ENCODE measurements around the gene SLC35F4. TPM values are rescaled to one million over a fixed set of nuclear protein-coding genes. Genes with fewer than 3 reads are reported as not detected.

SLC35F4 gene
- polyA plus RNA-seq, 1 donor from 2014 or later: 21.0 TPM

DNA sequence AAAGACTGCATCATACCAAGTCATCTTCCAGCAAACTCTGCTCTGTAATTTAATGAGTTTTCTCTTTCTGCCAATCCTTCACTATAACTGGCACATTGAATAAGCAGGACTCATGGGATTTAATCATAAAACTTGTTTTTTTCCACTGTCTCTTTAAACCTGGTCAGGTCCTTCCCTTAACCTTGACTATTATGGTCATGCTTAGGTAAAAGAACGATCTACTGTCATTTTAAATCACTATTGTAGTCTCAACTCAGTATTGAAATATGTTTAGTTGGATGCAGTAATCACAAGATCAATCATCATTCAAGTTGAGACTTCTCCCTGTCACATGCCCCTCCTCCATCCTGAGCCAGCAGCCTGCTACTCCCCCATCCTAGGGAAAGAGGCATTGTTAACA lies 56.1 kb downstream of the SLC35F4 start:
- Histone ChIP-seq H3K4me3 (ENCODE audit: low read length) (peak overlapping the region; percentile 19), H3K27me3 (ENCODE audit: insufficient read depth, low read depth, low read length) (no peaks in the 10 kb centered on the region), H3F3A (ENCODE audit: insufficient read depth, low read length, poor library complexity, severe bottlenecking) (no peaks in the 10 kb centered on the region), H3K9me2 (ENCODE audit: insufficient read depth, low read length) (no peaks in the 10 kb centered on the region), H3K9ac (ENCODE audit: low read length) (no peak overlapping the region), H3K9me3 (ENCODE audit: low read length) (no peaks in the 10 kb centered on the region), H4K20me1 (ENCODE audit: insufficient read depth) (no peaks in the 10 kb centered on the region), H3K27ac (ENCODE audit: low read length) (peak overlapping the region; percentile 26), H3K4me2 (ENCODE audit: low read length) (no peak overlapping the region), H3K79me2 (replicated peaks; ENCODE audit: insufficient read depth, low read length) (no peaks in the 10 kb centered on the region), H3K36me3 (ENCODE audit: insufficient read depth, low read length) (no peaks in the 10 kb centered on the region), H2AFZ (ENCODE audit: low read depth, low read length) (no peak overlapping the region)
- TF ChIP-seq SMC3 (conservative IDR thresholded peaks at IDR 0.05; ENCODE audit: poor library complexity): no peak
- no peak for TF ChIP-seq RAD21 (conservative IDR thresholded peaks at IDR 0.05)
- TF ChIP-seq, protein P1, sequence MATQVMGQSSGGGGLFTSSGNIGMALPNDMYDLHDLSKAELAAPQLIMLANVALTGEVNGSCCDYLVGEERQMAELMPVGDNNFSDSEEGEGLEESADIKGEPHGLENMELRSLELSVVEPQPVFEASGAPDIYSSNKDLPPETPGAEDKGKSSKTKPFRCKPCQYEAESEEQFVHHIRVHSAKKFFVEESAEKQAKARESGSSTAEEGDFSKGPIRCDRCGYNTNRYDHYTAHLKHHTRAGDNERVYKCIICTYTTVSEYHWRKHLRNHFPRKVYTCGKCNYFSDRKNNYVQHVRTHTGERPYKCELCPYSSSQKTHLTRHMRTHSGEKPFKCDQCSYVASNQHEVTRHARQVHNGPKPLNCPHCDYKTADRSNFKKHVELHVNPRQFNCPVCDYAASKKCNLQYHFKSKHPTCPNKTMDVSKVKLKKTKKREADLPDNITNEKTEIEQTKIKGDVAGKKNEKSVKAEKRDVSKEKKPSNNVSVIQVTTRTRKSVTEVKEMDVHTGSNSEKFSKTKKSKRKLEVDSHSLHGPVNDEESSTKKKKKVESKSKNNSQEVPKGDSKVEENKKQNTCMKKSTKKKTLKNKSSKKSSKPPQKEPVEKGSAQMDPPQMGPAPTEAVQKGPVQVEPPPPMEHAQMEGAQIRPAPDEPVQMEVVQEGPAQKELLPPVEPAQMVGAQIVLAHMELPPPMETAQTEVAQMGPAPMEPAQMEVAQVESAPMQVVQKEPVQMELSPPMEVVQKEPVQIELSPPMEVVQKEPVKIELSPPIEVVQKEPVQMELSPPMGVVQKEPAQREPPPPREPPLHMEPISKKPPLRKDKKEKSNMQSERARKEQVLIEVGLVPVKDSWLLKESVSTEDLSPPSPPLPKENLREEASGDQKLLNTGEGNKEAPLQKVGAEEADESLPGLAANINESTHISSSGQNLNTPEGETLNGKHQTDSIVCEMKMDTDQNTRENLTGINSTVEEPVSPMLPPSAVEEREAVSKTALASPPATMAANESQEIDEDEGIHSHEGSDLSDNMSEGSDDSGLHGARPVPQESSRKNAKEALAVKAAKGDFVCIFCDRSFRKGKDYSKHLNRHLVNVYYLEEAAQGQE (IDR thresholded peaks at IDR 0.05; ENCODE audit: borderline replicate concordance): no peak
- no peak for TF ChIP-seq EZH2 (IDR thresholded peaks at IDR 0.05; ENCODE audit: borderline replicate concordance, insufficient read depth, low read length, poor library complexity, severe bottlenecking)
- no peak for TF ChIP-seq MXI1 (conservative IDR thresholded peaks at IDR 0.05; ENCODE audit: poor library complexity, severe bottlenecking)
- TF ChIP-seq, protein P2, sequence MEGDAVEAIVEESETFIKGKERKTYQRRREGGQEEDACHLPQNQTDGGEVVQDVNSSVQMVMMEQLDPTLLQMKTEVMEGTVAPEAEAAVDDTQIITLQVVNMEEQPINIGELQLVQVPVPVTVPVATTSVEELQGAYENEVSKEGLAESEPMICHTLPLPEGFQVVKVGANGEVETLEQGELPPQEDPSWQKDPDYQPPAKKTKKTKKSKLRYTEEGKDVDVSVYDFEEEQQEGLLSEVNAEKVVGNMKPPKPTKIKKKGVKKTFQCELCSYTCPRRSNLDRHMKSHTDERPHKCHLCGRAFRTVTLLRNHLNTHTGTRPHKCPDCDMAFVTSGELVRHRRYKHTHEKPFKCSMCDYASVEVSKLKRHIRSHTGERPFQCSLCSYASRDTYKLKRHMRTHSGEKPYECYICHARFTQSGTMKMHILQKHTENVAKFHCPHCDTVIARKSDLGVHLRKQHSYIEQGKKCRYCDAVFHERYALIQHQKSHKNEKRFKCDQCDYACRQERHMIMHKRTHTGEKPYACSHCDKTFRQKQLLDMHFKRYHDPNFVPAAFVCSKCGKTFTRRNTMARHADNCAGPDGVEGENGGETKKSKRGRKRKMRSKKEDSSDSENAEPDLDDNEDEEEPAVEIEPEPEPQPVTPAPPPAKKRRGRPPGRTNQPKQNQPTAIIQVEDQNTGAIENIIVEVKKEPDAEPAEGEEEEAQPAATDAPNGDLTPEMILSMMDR (IDR thresholded peaks at IDR 0.05; ENCODE audit: poor library complexity, severe bottlenecking): no peak
- TF ChIP-seq EP300 (conservative IDR thresholded peaks at IDR 0.05; ENCODE audit: poor library complexity, severe bottlenecking): peak; percentile 78
- TF ChIP-seq TAF1 (IDR thresholded peaks at IDR 0.05; ENCODE audit: low read depth): no peak
- peak; percentile 41 for TF ChIP-seq POLR2AphosphoS5 (IDR thresholded peaks at IDR 0.05)

DNA sequence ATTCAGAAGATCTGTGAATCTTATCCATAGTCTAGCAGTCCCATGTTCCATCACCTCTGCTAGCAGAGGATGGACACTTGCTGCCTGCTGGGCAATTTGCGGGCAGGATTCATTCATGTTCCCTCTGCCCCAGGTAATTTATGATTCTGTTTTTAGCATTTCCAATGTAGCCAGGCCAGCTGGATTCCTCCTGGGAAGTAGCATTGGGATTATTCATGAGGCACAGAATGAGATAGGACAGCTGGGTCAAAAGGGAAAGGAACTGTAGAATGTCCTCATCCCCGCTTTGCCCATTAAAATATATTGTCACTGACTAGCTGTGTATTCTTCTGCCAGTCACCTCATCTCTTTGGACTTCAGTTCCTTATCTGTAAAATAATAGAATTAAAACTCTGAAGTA lies 68.7 kb downstream of the SLC35F4 start:
- no peak overlapping the region for H2AFZ ChIP-seq (ENCODE audit: low read depth, low read length)
- no peaks in the 10 kb centered on the region for H3K36me3 ChIP-seq (ENCODE audit: insufficient read depth, low read length)
- TF ChIP-seq TAF1 (IDR thresholded peaks at IDR 0.05; ENCODE audit: low read depth): no peak
- TF ChIP-seq, protein P1 (IDR thresholded peaks at IDR 0.05; ENCODE audit: borderline replicate concordance): no peak
- TF ChIP-seq EZH2 (IDR thresholded peaks at IDR 0.05; ENCODE audit: borderline replicate concordance, insufficient read depth, low read length, poor library complexity, severe bottlenecking): no peak
- TF ChIP-seq POLR2AphosphoS5 (IDR thresholded peaks at IDR 0.05): no peak
- TF ChIP-seq, protein P2 (IDR thresholded peaks at IDR 0.05; ENCODE audit: poor library complexity, severe bottlenecking): no peak
- TF ChIP-seq EP300 (conservative IDR thresholded peaks at IDR 0.05; ENCODE audit: poor library complexity, severe bottlenecking): no peak
- no peak for TF ChIP-seq SMC3 (conservative IDR thresholded peaks at IDR 0.05; ENCODE audit: poor library complexity)
- no peak for TF ChIP-seq RAD21 (conservative IDR thresholded peaks at IDR 0.05)
- no peak for TF ChIP-seq MXI1 (conservative IDR thresholded peaks at IDR 0.05; ENCODE audit: poor library complexity, severe bottlenecking)
- H3K4me2 ChIP-seq (ENCODE audit: low read length): no peak overlapping the region
- H3K27me3 ChIP-seq (ENCODE audit: insufficient read depth, low read depth, low read length): no peaks in the 10 kb centered on the region
- H3K9ac ChIP-seq (ENCODE audit: low read length): no peak overlapping the region
- H3K4me3 ChIP-seq (ENCODE audit: low read length): no peak overlapping the region
- no peaks in the 10 kb centered on the region for H3K79me2 ChIP-seq (replicated peaks; ENCODE audit: insufficient read depth, low read length)
- no peaks in the 10 kb centered on the region for H4K20me1 ChIP-seq (ENCODE audit: insufficient read depth)
- no peaks in the 10 kb centered on the region for H3K9me2 ChIP-seq (ENCODE audit: insufficient read depth, low read length)
- no peaks in the 10 kb centered on the region for H3F3A ChIP-seq (ENCODE audit: insufficient read depth, low read length, poor library complexity, severe bottlenecking)
- H3K9me3 ChIP-seq (ENCODE audit: low read length): no peaks in the 10 kb centered on the region
- no peak overlapping the region for H3K27ac ChIP-seq (ENCODE audit: low read length)

All from neural cell (in vitro differentiated cells).